Left lung (tissue), 10 donors: ENCODE results near the gene HDLBP. TPM values are rescaled to one million over a fixed set of nuclear protein-coding genes. Genes with fewer than 3 reads are reported as not detected.

ENCODE experiments used
- ATAC-seq: fragments of 200-7000 bp; cut with Tn5 transposase; one replicate; pipeline ENCODE4 v1.9.1; 2020; ENCODE audit warnings: moderate library complexity
- DNase-seq, 4 donors: peaks; one replicate each; pipeline ENCODE4 v3.0.0-alpha.2; 2013 to 2020
- H3K27ac ChIP-seq, 2 donors: fragments of 200-600 bp; sonication (generic) in 1 of 2; one replicate each; pipeline versions ENCODE4 v1.5.0 to v1.8.0; 2020 to 2021
- H3K27me3 ChIP-seq, 2 donors: fragments of 200-600 bp; sonication (generic) in 1 of 2; one replicate each; pipeline versions ENCODE4 v1.5.0 to v1.8.0; 2020 to 2021
- H3K36me3 ChIP-seq, 2 donors: fragments of 200-600 bp; sonication (generic) in 1 of 2; one replicate each; pipeline versions ENCODE4 v1.5.0 to v1.8.0; 2020 to 2021
- H3K4me1 ChIP-seq, 2 donors: fragments of 200-600 bp; one replicate each; pipeline ENCODE4 v1.8.0; 2021
- H3K4me3 ChIP-seq, 2 donors: fragments of 200-600 bp; sonication (generic) in 1 of 2; one replicate each; pipeline versions ENCODE4 v1.5.0 to v1.8.0; 2020 to 2021; ENCODE audit warnings: mild to moderate bottlenecking in 1 of 2
- H3K9me3 ChIP-seq, 2 donors: fragments of 200-600 bp; sonication (generic) in 1 of 2; one replicate each; pipeline versions ENCODE4 v1.5.0 to v1.8.0; 2020 to 2021
- intact Hi-C, 2 donors: fragments of 100-400 bp; cut with DNase I; formaldehyde crosslinking; loops; one replicate each; pipeline versions ENCODE4 v1.11.2 to v1.14.2; 2022
- polyA plus RNA-seq, 6 donors: library from polyadenylated mRNA; unstranded; fragments of 120-200 nt; gene quantifications; one replicate each; pipeline ENCODE4 v1.2.1, GENCODE V29; 2013; ENCODE audit not compliant: insufficient read length in 6 of 6
- total RNA-seq, 2 donors: library from RNA; stranded (reverse); fragmentation: NEBNext Ultra II Directional; extraction: Animal tissue kit (Norgen Biotek cat#: 25700); gene quantifications; one replicate each; pipeline ENCODE4 v1.2.1, GENCODE V29; 2021
- TF ChIP-seq, protein P1 (sequence below), 2 donors: fragments of 200-600 bp; sonication (generic) in 1 of 2; IDR thresholded peaks; one replicate each; pipeline versions ENCODE4 v1.5.0 to v1.8.0; 2021; ENCODE audit warnings: antibody characterized with exemption in 2 of 2
- donor health status: DM: no; HTN: yes; CAD: no.
- donor health status: DM: no; HTN: no; CAD: no.

HDLBP gene
- total and polyA plus RNA-seq, 8 donors: 369 to 567 (median 401) TPM

DNA sequence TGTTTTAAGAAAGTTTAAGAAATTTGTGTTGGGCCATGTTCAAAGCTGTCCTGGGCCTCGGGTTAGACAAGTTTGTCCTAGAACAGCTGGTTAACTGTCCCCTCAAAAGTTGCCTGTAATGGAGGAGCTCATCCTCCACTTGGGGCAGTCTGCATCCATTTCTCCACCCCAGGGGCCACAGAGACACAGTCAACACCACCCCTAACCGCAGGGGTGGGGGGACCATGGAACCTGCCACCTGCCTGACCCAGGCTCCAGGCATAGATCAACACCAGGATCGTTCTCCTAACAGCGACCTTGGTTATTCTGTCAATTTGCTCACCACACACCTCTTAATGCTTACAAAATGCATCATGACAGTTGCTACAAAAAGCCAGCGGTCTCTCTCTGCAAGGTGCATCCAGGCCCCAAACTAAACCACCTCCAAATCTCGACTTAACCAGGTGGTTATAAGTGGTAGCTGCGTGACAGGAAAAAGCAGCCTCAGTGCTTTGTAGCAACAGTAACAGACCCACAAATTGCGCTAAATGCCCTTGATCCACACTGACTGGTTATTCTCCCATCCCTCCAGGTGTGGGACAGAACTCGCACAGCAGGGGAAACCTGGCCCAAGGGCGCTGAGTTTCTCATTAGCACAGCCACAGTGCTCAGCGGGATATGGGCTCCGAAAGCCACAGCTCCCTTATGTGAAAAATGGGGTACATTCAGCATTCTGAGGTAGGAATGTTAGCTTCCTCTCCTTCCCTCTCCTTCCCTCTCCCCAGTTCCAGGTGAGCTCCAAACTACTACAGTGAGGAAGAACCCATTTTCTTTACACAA, 48.0 kb downstream of the HDLBP start:
- TF ChIP-seq, protein P1, sequence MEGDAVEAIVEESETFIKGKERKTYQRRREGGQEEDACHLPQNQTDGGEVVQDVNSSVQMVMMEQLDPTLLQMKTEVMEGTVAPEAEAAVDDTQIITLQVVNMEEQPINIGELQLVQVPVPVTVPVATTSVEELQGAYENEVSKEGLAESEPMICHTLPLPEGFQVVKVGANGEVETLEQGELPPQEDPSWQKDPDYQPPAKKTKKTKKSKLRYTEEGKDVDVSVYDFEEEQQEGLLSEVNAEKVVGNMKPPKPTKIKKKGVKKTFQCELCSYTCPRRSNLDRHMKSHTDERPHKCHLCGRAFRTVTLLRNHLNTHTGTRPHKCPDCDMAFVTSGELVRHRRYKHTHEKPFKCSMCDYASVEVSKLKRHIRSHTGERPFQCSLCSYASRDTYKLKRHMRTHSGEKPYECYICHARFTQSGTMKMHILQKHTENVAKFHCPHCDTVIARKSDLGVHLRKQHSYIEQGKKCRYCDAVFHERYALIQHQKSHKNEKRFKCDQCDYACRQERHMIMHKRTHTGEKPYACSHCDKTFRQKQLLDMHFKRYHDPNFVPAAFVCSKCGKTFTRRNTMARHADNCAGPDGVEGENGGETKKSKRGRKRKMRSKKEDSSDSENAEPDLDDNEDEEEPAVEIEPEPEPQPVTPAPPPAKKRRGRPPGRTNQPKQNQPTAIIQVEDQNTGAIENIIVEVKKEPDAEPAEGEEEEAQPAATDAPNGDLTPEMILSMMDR (IDR thresholded peaks at IDR 0.05): no peak
- H3K4me3 ChIP-seq: no peak overlapping the region
- no peak for DNase-seq
- H3K4me1 ChIP-seq: peaks cover 22 to 32% of the 10 kb centered on the region in 2 donors
- H3K27me3 ChIP-seq: no peaks in the 10 kb centered on the region
- H3K27ac ChIP-seq: no peak overlapping the region
- intact Hi-C loops: no loop called here
- no peak for ATAC-seq
- H3K9me3 ChIP-seq: no peaks in the 10 kb centered on the region
- H3K36me3 ChIP-seq: peaks cover 0 to 64% of the 10 kb centered on the region in 2 donors

DNA sequence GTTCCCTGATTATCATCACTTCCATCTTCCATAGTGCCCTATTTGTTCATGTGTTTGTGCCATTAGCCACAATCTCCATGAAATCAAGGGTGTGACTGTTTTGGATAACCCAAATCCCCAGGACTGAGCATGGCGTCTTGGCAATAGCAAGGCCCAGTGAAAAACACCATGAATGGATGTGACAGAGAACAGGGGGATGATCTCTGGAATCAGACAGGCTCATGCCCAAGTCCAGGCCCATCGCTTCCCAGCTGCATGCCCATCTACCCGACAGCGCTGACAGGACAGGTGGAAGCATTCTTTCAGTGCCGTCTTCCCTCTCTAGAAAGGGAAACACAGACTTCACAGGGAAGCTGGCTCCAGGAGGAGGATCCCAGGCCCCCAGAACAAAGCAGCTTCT, 50.0 kb downstream of the HDLBP start:
- Histone ChIP-seq H3K4me3 (no peak overlapping the region), H3K36me3 (peaks cover 0 to 84% of the 10 kb centered on the region in 2 donors)

DNA sequence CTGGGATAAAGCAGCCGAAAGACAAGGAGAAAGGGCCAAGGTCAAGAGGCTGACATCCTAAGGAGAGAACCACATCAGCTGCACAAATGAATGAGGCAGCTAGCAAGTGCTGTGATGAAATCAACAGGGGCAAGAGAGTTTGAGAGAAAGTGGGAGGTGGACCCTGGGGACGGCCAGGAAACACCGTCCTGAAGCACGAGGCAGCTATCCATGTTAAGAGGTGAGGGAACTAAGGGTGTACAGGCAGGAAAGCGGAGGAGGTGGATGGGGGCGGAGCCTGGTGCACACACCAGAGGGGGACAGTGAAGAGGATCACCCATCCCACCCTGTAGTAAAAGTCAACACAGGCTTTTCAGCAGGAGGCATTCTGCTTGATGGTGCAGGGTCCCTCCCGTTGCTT, 52.4 kb downstream of the HDLBP start:
- ATAC-seq (no peak), DNase-seq (no peak)
- Histone ChIP-seq H3K4me3 (no peak overlapping the region), H3K9me3 (no peaks in the 10 kb centered on the region), H3K27me3 (no peaks in the 10 kb centered on the region), H3K27ac (no peak overlapping the region), H3K36me3 (peaks cover 0 to 100% of the 10 kb centered on the region in 2 donors), H3K4me1 (peaks cover 0 to 3% of the 10 kb centered on the region in 2 donors)
- intact Hi-C loops: no loop called here
- TF ChIP-seq, protein P1 (IDR thresholded peaks at IDR 0.05): no peak

More for the DNA sequence above, 50.0 kb downstream of the HDLBP start:
- H3K9me3 ChIP-seq: no peaks in the 10 kb centered on the region
- intact Hi-C loops: no loop called here
- no peaks in the 10 kb centered on the region for H3K27me3 ChIP-seq
- peaks cover 16 to 19% of the 10 kb centered on the region in 2 donors for H3K4me1 ChIP-seq
- ATAC-seq: no peak
- DNase-seq: no peak
- H3K27ac ChIP-seq: no peak overlapping the region
- TF ChIP-seq, protein P1 (IDR thresholded peaks at IDR 0.05): no peak

DNA sequence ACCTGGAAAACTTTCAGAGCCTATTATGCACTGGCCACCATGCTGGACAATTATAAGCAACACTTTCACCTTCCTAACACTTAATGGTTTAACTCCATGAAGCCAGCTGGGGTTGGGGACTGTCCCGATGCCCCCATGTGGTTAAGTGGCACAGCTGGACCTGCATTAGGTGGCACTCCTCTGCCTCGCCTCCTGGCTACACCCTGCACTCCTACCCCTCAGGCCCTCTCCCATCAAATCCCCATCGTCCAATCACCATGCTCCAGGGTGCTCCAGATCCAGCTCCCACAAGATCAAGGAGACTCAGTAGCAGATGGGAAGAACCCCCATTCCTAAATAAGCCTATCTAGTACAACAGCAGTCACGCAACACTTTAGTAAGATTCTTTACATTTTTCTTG, 53.8 kb downstream of the HDLBP start:
- DNase-seq: no peak
- Histone ChIP-seq H3K4me3 (no peak overlapping the region), H3K27me3 (no peaks in the 10 kb centered on the region), H3K36me3 (peaks cover 0 to 100% of the 10 kb centered on the region in 2 donors), H3K4me1 (peaks cover 0 to 3% of the 10 kb centered on the region in 2 donors), H3K27ac (no peak overlapping the region), H3K9me3 (no peaks in the 10 kb centered on the region)
- ATAC-seq: peak; percentile 32
- intact Hi-C loops: no loop called here
- TF ChIP-seq, protein P1 (IDR thresholded peaks at IDR 0.05): no peak

DNA sequence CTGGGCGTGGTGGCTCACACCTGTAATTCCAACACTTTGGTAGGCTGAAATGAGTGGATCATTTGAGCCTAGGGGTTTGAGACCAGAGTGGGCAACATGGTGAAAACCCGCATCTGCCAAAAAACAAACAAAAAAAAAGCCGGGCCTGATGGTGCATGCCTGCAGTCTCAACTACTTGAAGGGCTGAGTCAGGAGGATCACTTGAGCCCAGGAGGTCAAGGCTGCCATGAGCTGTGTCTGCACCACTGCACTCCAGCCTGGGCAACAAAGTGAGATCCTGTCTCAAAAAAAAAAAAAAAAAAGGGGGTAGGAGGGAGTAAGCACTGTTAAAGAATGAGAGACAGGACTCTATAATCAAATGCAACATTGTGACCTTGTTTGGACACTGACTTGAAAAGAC, 54.6 kb downstream of the HDLBP start:
- ATAC-seq (peak; percentile 37), DNase-seq (no peak)
- TF ChIP-seq, protein P1 (IDR thresholded peaks at IDR 0.05): no peak
- no peak overlapping the region for H3K27ac ChIP-seq
- no peak overlapping the region for H3K4me3 ChIP-seq
- no peaks in the 10 kb centered on the region for H3K27me3 ChIP-seq
- H3K4me1 ChIP-seq: peaks cover 0 to 3% of the 10 kb centered on the region in 2 donors
- peaks cover 0 to 100% of the 10 kb centered on the region in 2 donors for H3K36me3 ChIP-seq
- no peaks in the 10 kb centered on the region for H3K9me3 ChIP-seq
- intact Hi-C loops: no loop called here
